Measurements from ENCODE around the gene TTI1.

DNA sequence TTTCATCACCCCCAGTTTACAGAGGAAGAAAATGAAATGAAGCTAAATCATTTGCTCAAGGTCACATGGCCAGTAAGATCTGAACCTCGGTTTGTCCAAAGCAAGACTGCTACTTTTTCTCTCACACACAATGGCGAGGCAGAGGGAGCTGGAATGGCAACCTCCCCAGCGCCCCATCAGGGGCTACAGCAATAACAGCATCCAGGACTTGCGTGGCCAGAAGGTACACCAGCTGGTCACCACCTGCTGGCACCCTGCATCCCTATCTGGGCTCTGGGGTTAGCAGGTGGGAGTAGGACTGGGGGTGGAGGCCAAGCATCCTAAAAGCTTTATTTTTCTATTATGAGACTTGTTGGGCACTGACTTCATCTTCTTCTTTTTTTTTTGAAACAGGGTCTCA is 41.3 kb downstream of the TTI1 start:
- TF ChIP-seq, protein P1, sequence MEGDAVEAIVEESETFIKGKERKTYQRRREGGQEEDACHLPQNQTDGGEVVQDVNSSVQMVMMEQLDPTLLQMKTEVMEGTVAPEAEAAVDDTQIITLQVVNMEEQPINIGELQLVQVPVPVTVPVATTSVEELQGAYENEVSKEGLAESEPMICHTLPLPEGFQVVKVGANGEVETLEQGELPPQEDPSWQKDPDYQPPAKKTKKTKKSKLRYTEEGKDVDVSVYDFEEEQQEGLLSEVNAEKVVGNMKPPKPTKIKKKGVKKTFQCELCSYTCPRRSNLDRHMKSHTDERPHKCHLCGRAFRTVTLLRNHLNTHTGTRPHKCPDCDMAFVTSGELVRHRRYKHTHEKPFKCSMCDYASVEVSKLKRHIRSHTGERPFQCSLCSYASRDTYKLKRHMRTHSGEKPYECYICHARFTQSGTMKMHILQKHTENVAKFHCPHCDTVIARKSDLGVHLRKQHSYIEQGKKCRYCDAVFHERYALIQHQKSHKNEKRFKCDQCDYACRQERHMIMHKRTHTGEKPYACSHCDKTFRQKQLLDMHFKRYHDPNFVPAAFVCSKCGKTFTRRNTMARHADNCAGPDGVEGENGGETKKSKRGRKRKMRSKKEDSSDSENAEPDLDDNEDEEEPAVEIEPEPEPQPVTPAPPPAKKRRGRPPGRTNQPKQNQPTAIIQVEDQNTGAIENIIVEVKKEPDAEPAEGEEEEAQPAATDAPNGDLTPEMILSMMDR (IDR thresholded peaks at IDR 0.05): no peak
- TF ChIP-seq POLR2AphosphoS5 (IDR thresholded peaks at IDR 0.05; ENCODE audit: low read depth, low read length) (no peak), TCF7L2 (IDR thresholded peaks at IDR 0.05; ENCODE audit: low read depth, low read length) (no peak)
- TF ChIP-seq, protein P2, sequence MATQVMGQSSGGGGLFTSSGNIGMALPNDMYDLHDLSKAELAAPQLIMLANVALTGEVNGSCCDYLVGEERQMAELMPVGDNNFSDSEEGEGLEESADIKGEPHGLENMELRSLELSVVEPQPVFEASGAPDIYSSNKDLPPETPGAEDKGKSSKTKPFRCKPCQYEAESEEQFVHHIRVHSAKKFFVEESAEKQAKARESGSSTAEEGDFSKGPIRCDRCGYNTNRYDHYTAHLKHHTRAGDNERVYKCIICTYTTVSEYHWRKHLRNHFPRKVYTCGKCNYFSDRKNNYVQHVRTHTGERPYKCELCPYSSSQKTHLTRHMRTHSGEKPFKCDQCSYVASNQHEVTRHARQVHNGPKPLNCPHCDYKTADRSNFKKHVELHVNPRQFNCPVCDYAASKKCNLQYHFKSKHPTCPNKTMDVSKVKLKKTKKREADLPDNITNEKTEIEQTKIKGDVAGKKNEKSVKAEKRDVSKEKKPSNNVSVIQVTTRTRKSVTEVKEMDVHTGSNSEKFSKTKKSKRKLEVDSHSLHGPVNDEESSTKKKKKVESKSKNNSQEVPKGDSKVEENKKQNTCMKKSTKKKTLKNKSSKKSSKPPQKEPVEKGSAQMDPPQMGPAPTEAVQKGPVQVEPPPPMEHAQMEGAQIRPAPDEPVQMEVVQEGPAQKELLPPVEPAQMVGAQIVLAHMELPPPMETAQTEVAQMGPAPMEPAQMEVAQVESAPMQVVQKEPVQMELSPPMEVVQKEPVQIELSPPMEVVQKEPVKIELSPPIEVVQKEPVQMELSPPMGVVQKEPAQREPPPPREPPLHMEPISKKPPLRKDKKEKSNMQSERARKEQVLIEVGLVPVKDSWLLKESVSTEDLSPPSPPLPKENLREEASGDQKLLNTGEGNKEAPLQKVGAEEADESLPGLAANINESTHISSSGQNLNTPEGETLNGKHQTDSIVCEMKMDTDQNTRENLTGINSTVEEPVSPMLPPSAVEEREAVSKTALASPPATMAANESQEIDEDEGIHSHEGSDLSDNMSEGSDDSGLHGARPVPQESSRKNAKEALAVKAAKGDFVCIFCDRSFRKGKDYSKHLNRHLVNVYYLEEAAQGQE (IDR thresholded peaks at IDR 0.05; ENCODE audit: insufficient read depth in 1 of 2, low read depth in 2 of 2, low read length in 1 of 2): no peak

Data from Panc1 (cell line).